GM18526 (cell line): ENCODE results near the gene ZNFX1.

Experiments
- POLR2A ChIP-seq: IDR thresholded peaks from 3 replicates; pipeline ENCODE4 v1.6.1; 2011; ENCODE audit not compliant: insufficient read length; ENCODE audit errors: extremely low read depth

Gene ZNFX1

DNA sequence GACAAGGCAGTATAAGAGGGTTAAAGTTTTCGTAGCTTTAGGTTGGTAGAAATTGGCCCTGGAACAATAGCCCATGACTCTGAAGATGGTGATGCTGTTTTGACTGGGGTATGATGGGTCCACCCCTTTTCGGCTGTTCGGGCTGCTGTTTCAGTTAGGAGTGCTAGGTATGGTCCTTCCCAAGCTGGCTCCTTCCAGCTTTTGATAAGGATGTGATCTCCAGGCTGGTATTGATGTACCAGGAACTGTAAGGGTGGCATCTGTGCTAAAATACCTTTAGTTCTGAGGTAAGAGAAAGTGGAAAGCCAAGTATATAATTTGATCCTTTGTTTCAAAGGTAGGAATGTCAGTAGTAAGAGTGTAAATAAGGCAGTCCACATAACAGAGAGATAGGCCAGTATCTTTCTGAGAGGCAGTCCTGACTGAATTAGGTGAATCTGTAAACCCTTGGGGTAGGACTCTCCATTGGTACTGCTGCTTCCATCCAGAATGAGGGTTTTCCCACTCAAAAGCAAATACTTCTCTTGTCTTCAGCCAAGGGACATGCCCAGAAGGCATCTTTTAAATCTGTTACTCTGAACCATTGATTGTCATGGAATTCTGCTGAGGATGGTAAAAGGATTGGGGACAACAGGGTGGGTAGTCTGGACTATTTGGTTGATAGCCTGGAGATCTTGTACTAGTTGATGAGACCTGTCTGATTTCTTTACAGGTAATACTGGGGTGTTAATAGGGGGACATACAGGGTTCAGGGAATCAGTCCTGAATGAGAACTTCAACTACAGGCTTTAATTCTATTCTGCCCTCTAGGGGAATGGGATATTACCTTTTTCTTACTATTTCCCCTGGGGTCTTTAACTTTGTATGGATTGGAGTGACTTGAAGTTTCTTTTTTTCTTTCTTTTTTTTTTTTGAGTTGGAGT is 6.1 kb upstream of the ZNFX1 start:
- no peak for TF ChIP-seq POLR2A

GRCh38 chr20:49283176-49283702 is 5.4 kb upstream of the ZNFX1 start:
- TF ChIP-seq POLR2A, result no peak

DNA sequence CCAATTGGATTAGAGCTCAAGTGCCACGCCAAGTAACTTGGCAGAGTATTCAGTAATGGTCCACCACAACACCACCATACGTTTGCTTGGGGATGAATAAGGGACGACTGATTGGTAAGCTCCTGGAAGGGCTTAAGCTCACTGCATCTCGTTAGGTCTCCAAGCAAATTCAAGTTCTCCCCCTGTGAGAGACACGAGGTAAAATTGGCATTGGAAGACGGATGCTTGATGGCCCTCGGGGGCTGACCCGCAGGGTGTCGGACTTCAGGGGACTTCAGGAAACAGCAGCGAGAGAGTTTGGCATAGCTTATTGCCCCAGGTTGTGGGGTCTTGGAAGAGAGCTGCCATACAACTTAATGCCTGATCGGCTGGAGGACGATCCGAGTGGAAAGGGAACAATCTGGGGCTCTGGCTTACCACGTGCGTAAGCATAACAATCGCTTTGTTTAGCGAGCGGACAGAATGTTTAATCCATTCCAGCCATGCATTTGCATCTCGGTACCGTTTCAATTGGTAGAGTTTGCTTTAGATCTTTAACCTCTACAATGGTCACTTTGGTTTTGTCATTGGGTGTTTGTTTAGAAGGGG is 4.8 kb upstream of the ZNFX1 start:
- TF ChIP-seq POLR2A, result peak; percentile 34

DNA sequence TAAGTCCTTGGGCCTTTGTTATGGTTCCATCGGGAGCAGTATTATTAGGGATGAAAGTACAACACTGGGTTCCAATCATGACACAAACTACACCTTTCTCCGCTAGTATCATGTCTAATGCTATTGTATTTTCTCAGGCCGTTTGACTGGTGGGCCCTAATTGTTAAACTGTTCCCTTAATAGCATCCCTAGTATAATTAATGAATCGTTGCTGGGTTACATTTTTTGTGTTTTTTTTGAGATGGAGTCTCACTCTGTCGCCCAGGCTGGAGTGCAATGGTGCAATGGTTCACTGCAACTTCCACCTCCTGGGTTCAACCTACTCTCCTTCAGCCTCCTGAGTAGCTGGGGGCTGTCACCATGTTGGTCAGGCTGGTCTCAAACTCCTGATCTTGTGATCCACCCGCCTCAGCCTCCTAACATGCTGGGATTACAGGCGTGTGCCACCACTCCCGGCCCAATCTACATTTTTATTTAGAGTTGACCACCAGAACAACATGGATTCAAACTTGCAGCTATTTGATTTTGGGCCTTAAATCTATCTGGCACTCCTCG is 4.1 kb upstream of the ZNFX1 start:
- peak; percentile 25 for TF ChIP-seq POLR2A

DNA sequence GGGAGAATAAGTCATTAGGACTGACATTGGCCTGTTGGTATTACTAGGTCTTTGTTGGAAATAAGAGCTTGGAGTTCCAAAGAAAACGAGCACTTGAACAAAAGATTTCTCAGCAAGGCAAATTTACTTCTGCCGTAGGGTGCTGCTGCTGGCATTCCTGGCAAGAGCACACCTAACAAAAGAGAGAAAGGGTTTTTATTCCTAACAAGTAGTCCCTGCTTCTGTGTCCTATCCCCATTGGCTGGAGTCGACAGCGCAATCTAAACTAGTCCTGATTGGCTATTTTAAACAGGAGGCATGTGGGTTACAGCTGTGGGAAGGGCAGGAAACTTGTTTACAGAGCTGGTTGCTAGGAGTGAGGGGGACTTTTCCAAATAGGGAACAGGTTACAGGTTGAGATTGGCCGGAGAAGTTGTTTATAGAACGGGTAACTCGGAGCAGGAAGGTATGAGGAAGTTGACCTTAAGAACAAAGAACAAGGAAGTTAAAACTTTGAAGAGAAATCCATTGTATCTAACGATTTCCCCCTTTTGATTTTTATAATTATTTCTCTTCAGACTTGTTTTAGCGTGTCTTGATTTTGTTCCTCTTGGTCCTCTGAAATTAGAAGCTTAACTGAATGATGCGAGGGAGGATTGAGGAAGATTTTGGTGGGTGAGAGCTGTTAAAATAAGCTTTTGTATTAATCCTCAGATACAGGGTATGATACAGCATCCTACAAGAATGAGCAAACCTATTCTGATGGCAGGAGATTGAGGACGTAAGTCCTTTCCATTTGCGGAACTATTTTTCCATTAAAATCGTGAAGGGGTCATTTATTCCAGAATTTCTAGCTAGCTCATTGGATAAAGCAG is 3.4 kb upstream of the ZNFX1 start:
- no peak for TF ChIP-seq POLR2A

DNA sequence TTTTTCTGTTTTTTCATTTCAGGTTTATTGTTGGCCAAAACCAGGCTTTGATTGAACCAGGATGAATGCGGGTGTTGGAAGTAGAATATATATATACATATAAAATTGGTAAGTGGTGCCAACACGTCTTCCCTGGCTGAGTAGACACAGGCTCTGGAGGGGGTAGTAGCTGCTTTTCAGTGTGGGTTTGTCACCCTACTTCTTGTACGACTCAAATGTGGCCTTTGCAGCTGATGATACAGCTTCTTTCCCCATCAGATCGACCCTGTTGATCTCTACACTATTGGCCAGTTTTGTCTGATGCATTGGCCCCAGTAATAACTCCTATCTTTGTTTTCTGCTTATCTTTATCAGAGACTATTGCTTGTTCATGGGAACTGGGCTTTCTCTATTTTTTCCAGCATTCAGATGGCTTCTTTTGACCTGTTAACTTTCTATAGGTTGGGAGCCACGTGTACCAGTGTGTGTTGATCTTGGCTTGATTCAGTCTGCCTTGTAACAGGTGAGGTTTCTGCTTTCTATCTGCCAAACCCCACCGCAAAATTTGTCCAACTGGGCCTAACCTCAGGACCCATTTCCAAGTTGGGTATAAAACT is 2.7 kb upstream of the ZNFX1 start:
- no peak for TF ChIP-seq POLR2A

DNA sequence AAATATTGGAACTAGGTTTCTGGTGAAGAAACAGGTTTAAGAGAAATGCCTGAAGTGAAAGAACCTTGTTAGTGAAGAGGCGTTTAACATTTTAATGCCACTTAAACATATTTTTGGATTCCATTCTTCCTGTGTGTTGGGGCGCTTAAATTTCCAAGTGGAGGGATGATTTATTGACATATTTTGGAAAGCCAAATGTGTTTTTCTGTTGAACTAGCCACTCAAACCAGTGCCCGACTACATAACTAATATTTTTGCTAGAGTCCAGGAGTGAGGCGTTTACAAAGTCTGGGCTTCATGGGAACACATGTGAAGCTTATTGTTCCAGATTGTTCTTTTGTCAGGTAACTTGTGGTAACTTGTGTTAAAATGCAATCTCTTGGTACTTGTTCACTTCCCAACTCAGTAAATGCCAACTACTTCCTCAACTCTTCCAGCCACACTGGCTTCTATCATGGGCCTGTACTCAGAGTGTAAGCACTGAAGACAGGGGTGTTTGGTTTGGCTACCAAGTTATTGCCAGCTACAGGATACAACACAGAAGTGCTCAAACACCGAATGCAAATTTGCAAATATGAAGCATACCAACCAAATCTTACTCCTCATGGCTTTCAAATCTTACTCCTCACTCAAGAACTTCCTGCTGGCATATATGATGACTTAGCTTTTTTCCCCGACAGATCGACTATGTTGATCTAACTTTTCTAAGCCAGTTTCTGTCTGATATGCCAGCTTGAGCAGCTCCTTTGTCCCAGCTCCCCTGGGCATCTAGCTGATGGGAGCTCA is 2.0 kb upstream of the ZNFX1 start:
- peak; percentile 25 for TF ChIP-seq POLR2A

DNA sequence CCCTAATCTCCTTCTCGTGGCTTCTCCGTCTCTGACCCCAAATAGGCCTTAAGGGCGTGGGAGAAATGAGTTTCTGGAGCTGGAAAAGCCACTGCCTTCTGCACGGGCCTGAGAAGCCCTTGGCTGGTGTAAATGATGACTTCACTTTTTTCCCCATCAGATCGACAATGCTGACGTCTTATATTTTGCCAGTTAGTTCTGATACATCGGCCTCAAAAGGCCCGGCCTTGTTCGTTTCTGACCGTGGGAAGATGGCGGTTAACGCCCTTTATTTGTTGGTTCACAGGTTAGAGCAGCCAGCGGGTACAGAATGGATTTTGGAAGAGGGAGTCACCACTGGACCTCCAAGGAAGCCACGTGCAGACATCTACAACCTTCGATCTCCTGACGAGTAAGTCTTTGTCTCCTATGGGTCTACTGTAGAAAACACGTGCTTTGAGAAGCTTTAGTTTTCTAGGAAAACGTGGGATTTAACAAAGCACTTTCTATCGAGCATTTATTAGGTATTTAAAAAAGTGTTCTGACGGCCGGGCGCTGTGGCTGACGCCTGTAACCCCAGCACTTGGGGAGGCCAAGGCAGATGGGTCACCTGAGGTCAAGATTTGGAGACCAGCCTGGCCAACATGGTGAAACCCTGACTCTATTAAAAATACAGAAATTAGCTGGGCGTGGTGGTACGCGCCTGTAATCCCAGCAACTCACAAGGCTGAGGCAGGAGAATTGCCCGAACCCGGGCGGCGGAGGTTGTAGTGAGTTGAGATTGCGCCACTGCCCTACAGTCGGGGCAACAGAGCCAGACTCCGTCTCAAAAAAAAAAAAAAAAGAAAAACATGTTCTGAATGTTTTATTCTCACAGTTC is 1.2 kb upstream of the ZNFX1 start:
- TF ChIP-seq POLR2A, result no peak

DNA sequence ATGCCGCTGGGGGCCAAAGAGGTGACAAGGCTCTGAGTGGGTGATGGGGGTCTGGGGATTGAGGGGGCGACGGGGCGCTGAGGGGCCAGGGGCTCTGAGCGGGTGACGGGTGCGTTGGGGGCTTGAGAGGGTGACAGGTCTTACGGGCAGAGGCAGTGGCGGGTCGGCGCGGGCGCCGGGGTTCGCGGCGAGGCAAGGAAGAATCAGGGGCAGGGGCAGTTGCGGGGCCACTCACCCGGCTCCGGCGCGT is 146 bp downstream of the ZNFX1 start:
- TF ChIP-seq POLR2A, result peak; percentile 80

- no peak for TF ChIP-seq POLR2A
Observed at GRCh38 chr20:49276961-49277785, 684 bp downstream of the ZNFX1 start.

DNA sequence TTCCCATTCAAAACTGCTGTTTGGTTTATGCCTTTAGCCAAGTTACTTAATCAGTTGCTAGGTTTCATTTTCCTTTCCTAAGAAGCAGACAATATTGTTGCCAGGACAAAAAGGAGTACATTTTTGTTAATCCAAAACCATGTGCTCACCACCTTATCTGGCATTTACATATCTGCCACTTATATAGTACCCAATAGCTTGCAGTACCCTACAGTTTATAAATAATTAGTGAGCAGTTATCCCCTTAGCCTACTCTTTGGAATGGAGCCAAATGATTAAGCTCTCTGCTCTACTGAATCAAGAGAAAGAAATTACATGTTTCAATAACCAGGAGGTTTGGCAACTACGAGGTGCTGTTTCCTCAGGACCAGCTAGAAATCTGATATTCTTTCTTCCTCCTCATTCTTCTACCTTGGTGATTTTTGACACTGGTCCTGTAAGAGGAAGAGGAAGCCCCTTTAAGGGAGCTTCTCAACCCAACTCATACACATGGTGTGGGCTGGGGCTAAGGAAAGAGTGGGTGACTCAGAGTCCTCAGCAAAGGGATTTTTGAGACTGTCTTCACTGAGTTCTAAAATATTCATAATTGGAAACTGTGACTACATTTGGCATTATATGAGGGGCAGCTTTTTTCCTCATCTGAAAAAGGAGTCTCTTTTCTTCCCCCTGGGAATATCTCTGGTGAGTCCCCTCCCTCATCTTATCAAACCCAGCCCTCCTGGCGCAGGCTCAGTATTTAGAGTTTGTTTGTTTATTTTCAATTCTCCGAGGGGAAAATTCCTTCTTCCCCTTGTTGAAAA is 1.5 kb downstream of the ZNFX1 start:
- TF ChIP-seq POLR2A, result peak; percentile 30

DNA sequence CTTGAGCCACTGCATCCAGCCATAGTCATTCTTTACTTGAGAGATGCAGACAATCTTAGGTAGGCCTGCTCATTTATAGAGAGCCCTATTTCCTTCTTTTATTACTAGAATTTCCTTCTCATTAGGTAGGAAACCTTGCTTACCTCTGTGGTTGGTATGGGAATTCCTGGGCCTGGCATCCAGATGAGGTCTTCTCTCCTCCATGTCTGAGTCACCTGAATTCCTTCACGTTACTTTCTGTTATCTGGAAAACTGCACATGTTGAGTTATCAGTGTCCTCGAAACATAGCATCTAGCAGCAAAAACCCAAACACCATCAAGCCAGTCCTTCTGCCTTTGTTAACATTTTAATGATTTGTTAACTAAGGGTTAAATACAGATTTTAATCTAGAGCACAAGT is 2.2 kb downstream of the ZNFX1 start:
- TF ChIP-seq POLR2A, result no peak
